HepG2 (cell line): ENCODE measurements around the gene BIRC5. TPM values are rescaled to one million over a fixed set of nuclear protein-coding genes. Genes with fewer than 3 reads are reported as not detected.

Experiments
- AKAP8 ChIP-seq: sonication (generic); formaldehyde crosslinking; IDR thresholded peaks from 2 replicates; pipeline ENCODE4 v1.5.1; 2020; ENCODE audit warnings: mild to moderate bottlenecking, missing genetic modification reagents
- ARNT ChIP-seq: fragments of 450-650 bp; IDR thresholded peaks from 2 replicates; pipeline ENCODE4 v1.6.1; 2017
- ATM ChIP-seq: fragments of 450-650 bp; IDR thresholded peaks from 2 replicates; pipeline ENCODE4 v1.7.1; 2017; ENCODE audit warnings: mild to moderate bottlenecking, borderline replicate concordance
- FOSL1 ChIP-seq: sonication (generic); formaldehyde crosslinking; IDR thresholded peaks from 2 replicates; pipeline ENCODE4 v1.9.0; 2021; ENCODE audit warnings: missing genetic modification reagents, borderline replicate concordance
- FOXK1 ChIP-seq: sonication (generic); formaldehyde crosslinking; IDR thresholded peaks from 2 replicates; pipeline ENCODE4 v1.4.0; 2020; ENCODE audit warnings: low read depth, missing genetic modification reagents, borderline replicate concordance
- HHEX ChIP-seq: IDR thresholded peaks from 2 replicates; pipeline ENCODE4 v1.6.1; 2016; ENCODE audit warnings: control low read depth
- HNF4G ChIP-seq, 2 experiments: sonication (generic) in 1 of 2; formaldehyde crosslinking in 1 of 2; IDR thresholded peaks; 2 replicates each; pipeline versions ENCODE4 v1.4.0 to v1.6.1; 2011 to 2020; ENCODE audit warnings: borderline replicate concordance in 2 of 2, low read depth in 2 of 2, mild to moderate bottlenecking in 2 of 2, low read length in 1 of 2, missing genetic modification reagents in 1 of 2, moderate library complexity in 1 of 2
- JUN ChIP-seq: sonication (generic); formaldehyde crosslinking; IDR thresholded peaks from 2 replicates; pipeline ENCODE4 v1.4.0; 2020; ENCODE audit warnings: mild to moderate bottlenecking, missing genetic modification reagents
- KMT2A ChIP-seq: sonication (generic); formaldehyde crosslinking; IDR thresholded peaks from 2 replicates; pipeline ENCODE4 v1.4.0; 2020; ENCODE audit warnings: missing genetic modification reagents
- PLRG1 ChIP-seq: fragments of 450-650 bp; conservative IDR thresholded peaks from 2 replicates; pipeline ENCODE4 v1.6.1; 2016
- POLR2A ChIP-seq, 2 experiments: IDR thresholded peaks; 2 replicates each; pipeline ENCODE4 v1.6.1; 2011; ENCODE audit warnings: low read depth in 2 of 2, low read length in 2 of 2, mild to moderate bottlenecking in 1 of 2, moderate library complexity in 1 of 2; ENCODE audit not compliant: insufficient read depth in 1 of 2
- PPARG ChIP-seq: conservative IDR thresholded peaks from 2 replicates; pipeline ENCODE4 v1.6.1; 2016; ENCODE audit warnings: missing biosample characterization, missing genetic modification reagents
- SOX5 ChIP-seq: IDR thresholded peaks from 2 replicates; pipeline ENCODE4 v1.6.1; 2016; ENCODE audit warnings: borderline replicate concordance
- SP1 ChIP-seq, 2 experiments: fragments of 450-650 bp in 1 of 2; sonication (generic) in 1 of 2; formaldehyde crosslinking in 1 of 2; IDR thresholded peaks; 2 replicates each; pipeline versions ENCODE4 v1.4.0 to v1.6.1; 2016 to 2020; ENCODE audit warnings: missing genetic modification reagents in 1 of 2
- ZNF143 ChIP-seq: sonication (generic); formaldehyde crosslinking; IDR thresholded peaks from 2 replicates; pipeline ENCODE4 v1.4.0; 2020; ENCODE audit warnings: missing genetic modification reagents
- ZNF329 ChIP-seq: sonication (generic); formaldehyde crosslinking; IDR thresholded peaks from 2 replicates; pipeline ENCODE4 v1.9.0; 2021; ENCODE audit warnings: low read depth, mild to moderate bottlenecking, missing genetic modification reagents
- ZNF34 ChIP-seq: sonication (generic); formaldehyde crosslinking; IDR thresholded peaks from 2 replicates; pipeline ENCODE4 v1.4.0; 2020; ENCODE audit warnings: mild to moderate bottlenecking, missing genetic modification reagents, borderline replicate concordance
- ZNF510 ChIP-seq: sonication (generic); formaldehyde crosslinking; IDR thresholded peaks from 2 replicates; pipeline ENCODE4 v1.4.0; 2020; ENCODE audit warnings: low read depth, mild to moderate bottlenecking, missing genetic modification reagents
- ZNF629 ChIP-seq: sonication (generic); formaldehyde crosslinking; conservative IDR thresholded peaks from 2 replicates; pipeline ENCODE4 v1.5.0; 2020; ENCODE audit warnings: missing genetic modification reagents
- ZNF780A ChIP-seq: sonication (generic); formaldehyde crosslinking; IDR thresholded peaks from 2 replicates; pipeline ENCODE4 v1.8.0; 2022; ENCODE audit warnings: mild to moderate bottlenecking, missing genetic modification reagents, moderate library complexity
- ZSCAN29 ChIP-seq: sonication (generic); formaldehyde crosslinking; conservative IDR thresholded peaks from 2 replicates; pipeline ENCODE4 v1.4.0; 2020; ENCODE audit warnings: mild to moderate bottlenecking, missing genetic modification reagents
- polyA plus RNA-seq, 8 experiments: library from polyadenylated mRNA; depleted of rRNA in 3 of 8; stranded (reverse) in 7 of 8; unstranded in 1 of 8; fragments of >200 nt; fragmentation: Illumina TruSeq in 4 of 8; extraction: Trizol in 4 of 8; gene quantifications; 2 replicates each; pipeline versions ENCODE4 v1.2.1 to v1.2.3, GENCODE V29; 2011 to 2016; ENCODE audit warnings: low read depth in 4 of 8, missing spikeins in 1 of 8, mixed read lengths in 1 of 8; ENCODE audit not compliant: insufficient read depth in 1 of 8
- total RNA-seq, 5 experiments: library from RNA; depleted of rRNA; stranded (reverse); fragments of >200 nt; fragmentation: Illumina TruSeq; extraction: Trizol; gene quantifications; 2 replicates each; pipeline ENCODE4 v1.2.3, GENCODE V29; 2016; ENCODE audit warnings: low read depth in 1 of 5
- TF ChIP-seq, protein P1 (sequence below): IDR thresholded peaks from 2 replicates; pipeline ENCODE4 v1.6.1; 2016
- TF ChIP-seq, protein P2 (sequence below): sonication (generic); formaldehyde crosslinking; IDR thresholded peaks from 2 replicates; pipeline ENCODE4 v1.9.0; 2022; ENCODE audit warnings: missing genetic modification reagents, mild to moderate bottlenecking, borderline replicate concordance
- TF ChIP-seq, protein P3 (sequence below): fragments of 450-650 bp; IDR thresholded peaks from 2 replicates; pipeline ENCODE4 v1.6.1; 2016
- TF ChIP-seq, protein P4 (sequence below): sonication (generic); formaldehyde crosslinking; IDR thresholded peaks from 2 replicates; pipeline ENCODE4 v1.4.0; 2020; ENCODE audit warnings: mild to moderate bottlenecking, missing genetic modification reagents
- TF ChIP-seq, protein P5 (sequence below): sonication (generic); formaldehyde crosslinking; IDR thresholded peaks from 2 replicates; pipeline ENCODE4 v1.4.0; 2020; ENCODE audit warnings: mild to moderate bottlenecking, missing genetic modification reagents

The BIRC5 gene
- total and polyA plus RNA-seq, 2 of the 13 experiments (the other 11 are each of a cell fraction or from before 2014, with no cell fraction given) = 30.3 to 135 TPM

DNA sequence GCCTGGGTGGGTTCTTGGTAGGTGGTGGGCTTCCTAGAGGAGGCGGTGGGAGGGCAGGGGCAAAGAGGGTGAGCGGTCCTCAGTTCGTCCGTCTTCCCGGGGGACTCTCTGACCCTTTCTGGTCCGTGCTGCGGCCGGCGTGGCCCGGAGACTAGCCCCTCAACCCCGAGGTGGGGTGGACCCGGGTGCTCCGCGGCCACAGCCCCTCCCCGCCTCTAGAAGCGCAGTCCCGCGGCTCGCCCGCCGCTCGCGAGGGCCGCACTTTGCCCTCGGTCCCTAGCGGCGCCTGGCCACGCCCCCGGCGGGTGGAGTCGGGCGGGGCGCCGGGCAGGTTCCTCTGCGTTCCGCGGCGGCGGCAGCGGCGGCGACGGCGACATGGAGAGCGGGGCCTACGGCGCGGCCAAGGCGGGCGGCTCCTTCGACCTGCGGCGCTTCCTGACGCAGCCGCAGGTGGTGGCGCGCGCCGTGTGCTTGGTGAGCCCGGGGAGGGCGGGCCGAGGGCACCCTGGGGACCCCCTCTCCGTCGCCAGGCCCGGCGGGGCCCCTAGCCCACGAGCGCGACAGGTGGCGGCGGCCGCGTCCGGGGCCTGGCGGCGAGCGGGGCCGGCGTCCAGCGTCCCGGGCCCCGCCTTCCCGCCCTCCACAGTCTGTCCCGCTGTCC lies 45.7 kb upstream of the BIRC5 start, which contains the start of gene SYNGR2 (continued):
- 0 out of 2 replicates have a peak, but pooled peaks have one; percentile 24 for TF ChIP-seq KMT2A (CRISPR knock-in tag)
- no peak for TF ChIP-seq FOXK1
- TF ChIP-seq ARNT = no peak
- TF ChIP-seq POLR2A (IDR thresholded peaks at IDR 0.05; ENCODE audit: insufficient read depth in 1 of 2, low read depth in 2 of 2, low read length in 2 of 2) = peak; percentile 65 to 92
- TF ChIP-seq, protein P1, sequence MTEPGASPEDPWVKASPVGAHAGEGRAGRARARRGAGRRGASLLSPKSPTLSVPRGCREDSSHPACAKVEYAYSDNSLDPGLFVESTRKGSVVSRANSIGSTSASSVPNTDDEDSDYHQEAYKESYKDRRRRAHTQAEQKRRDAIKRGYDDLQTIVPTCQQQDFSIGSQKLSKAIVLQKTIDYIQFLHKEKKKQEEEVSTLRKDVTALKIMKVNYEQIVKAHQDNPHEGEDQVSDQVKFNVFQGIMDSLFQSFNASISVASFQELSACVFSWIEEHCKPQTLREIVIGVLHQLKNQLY = no peak
- TF ChIP-seq ZNF510 (CRISPR knock-in tag) = no peak
- TF ChIP-seq ZNF629 = peak; percentile 40
- peak; percentile 32; the same call in 1 of the 2 replicates for TF ChIP-seq SOX5 (CRISPR knock-in tag)
- no peak for TF ChIP-seq JUN (CRISPR knock-in tag)
- 0 out of 2 replicates have a peak, but pooled peaks have one; percentile 61 for TF ChIP-seq AKAP8 (CRISPR knock-in tag)
- TF ChIP-seq, protein P2, sequence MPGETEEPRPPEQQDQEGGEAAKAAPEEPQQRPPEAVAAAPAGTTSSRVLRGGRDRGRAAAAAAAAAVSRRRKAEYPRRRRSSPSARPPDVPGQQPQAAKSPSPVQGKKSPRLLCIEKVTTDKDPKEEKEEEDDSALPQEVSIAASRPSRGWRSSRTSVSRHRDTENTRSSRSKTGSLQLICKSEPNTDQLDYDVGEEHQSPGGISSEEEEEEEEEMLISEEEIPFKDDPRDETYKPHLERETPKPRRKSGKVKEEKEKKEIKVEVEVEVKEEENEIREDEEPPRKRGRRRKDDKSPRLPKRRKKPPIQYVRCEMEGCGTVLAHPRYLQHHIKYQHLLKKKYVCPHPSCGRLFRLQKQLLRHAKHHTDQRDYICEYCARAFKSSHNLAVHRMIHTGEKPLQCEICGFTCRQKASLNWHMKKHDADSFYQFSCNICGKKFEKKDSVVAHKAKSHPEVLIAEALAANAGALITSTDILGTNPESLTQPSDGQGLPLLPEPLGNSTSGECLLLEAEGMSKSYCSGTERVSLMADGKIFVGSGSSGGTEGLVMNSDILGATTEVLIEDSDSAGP (CRISPR knock-in tag) = peak; percentile 80
- TF ChIP-seq FOSL1 (CRISPR knock-in tag) = no peak
- no peak for TF ChIP-seq SP1 (IDR thresholded peaks at IDR 0.05)
- TF ChIP-seq SP1 (CRISPR knock-in tag; IDR thresholded peaks at IDR 0.05) = peak; percentile 95
- TF ChIP-seq, protein P3, sequence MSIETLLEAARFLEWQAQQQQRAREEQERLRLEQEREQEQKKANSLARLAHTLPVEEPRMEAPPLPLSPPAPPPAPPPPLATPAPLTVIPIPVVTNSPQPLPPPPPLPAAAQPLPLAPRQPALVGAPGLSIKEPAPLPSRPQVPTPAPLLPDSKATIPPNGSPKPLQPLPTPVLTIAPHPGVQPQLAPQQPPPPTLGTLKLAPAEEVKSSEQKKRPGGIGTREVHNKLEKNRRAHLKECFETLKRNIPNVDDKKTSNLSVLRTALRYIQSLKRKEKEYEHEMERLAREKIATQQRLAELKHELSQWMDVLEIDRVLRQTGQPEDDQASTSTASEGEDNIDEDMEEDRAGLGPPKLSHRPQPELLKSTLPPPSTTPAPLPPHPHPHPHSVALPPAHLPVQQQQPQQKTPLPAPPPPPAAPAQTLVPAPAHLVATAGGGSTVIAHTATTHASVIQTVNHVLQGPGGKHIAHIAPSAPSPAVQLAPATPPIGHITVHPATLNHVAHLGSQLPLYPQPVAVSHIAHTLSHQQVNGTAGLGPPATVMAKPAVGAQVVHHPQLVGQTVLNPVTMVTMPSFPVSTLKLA = no peak
- 0 out of 2 replicates have a peak, but pooled peaks have one; percentile 27 for TF ChIP-seq ZSCAN29 (CRISPR knock-in tag)
- TF ChIP-seq ATM = no peak
- no peak for TF ChIP-seq PLRG1
- peak; percentile 73; the same call in 1 of the 2 replicates for TF ChIP-seq ZNF329 (CRISPR knock-in tag)
- TF ChIP-seq PPARG = 0 out of 2 replicates have a peak, but pooled peaks have one; percentile 50
- 0 out of 2 replicates have a peak, but pooled peaks have one; percentile 85 for TF ChIP-seq ZNF34 (CRISPR knock-in tag)
- TF ChIP-seq, protein P4, sequence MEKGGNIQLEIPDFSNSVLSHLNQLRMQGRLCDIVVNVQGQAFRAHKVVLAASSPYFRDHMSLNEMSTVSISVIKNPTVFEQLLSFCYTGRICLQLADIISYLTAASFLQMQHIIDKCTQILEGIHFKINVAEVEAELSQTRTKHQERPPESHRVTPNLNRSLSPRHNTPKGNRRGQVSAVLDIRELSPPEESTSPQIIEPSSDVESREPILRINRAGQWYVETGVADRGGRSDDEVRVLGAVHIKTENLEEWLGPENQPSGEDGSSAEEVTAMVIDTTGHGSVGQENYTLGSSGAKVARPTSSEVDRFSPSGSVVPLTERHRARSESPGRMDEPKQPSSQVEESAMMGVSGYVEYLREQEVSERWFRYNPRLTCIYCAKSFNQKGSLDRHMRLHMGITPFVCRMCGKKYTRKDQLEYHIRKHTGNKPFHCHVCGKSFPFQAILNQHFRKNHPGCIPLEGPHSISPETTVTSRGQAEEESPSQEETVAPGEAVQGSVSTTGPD (CRISPR knock-in tag) = no peak
- TF ChIP-seq, protein P5, sequence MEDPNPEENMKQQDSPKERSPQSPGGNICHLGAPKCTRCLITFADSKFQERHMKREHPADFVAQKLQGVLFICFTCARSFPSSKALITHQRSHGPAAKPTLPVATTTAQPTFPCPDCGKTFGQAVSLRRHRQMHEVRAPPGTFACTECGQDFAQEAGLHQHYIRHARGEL (CRISPR knock-in tag) = no peak
- no peak for TF ChIP-seq ZNF780A
- TF ChIP-seq HHEX (CRISPR knock-in tag) = no peak
- TF ChIP-seq ZNF143 = no peak
- TF ChIP-seq HNF4G (IDR thresholded peaks at IDR 0.05; ENCODE audit: borderline replicate concordance, low read depth, low read length) = peak; percentile 56; the same call in 1 of the 2 replicates
- TF ChIP-seq HNF4G (CRISPR knock-in tag; IDR thresholded peaks at IDR 0.05; ENCODE audit: borderline replicate concordance, low read depth) = peak; percentile 83; the same call in 1 of the 2 replicates
